Hematopoietic multipotent progenitor cell treated with erythropoietin and hydrocortisone succinate and interleukin-3 and kit ligand, for 4 days (in vitro differentiated cells): ENCODE data around the gene CDH13.

Experiments used
- DNase-seq: peaks from one replicate; pipeline ENCODE4 v3.0.0-alpha.2; 2015

CDH13 gene

DNA sequence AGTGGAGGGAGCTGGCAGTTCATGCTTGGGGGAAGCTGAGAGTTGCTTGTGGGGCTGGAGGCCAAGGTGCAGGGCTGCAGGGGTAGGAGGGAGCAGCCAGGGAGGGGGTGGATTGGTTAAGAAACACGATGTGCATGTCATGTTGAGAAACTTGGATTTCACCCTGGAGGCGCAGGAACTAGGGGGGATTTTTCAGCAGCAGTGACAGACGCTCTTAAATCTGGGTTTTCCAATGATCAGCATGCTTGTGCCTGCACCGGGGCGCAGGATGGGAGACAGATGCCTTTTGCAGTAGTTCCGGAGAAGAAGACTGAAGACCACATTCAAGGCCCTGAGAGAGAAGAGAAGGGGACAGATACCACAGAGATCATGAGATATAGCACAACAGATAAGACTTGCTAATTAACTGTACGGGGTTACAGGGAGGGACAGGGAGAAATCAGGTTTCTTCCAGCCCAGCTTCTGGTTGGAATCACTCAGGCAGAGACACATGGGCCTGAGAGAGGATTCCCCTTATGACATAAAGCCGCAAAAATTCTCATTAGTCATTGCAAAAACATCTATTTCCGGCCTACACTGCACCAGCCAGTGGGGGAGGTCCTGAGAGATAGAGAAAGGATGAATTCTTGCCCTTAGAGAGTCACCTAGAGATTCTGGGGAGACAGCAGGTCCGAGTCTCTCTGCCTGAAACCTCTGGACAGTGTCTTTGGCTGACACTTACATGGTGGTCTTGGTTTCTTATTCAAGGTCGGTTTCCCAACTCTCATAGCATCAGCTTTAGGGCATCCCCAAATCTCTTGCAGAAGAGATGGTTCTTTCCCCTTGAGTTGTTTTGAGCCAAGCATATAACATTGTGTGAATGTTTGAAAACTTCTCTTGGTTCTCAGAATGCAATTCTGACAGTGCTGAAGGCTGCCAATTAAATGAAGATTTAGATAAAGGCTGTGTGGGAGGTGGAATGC, 27.1 kb downstream of the CDH13 start:
- DNase-seq: peak; percentile 33

DNA sequence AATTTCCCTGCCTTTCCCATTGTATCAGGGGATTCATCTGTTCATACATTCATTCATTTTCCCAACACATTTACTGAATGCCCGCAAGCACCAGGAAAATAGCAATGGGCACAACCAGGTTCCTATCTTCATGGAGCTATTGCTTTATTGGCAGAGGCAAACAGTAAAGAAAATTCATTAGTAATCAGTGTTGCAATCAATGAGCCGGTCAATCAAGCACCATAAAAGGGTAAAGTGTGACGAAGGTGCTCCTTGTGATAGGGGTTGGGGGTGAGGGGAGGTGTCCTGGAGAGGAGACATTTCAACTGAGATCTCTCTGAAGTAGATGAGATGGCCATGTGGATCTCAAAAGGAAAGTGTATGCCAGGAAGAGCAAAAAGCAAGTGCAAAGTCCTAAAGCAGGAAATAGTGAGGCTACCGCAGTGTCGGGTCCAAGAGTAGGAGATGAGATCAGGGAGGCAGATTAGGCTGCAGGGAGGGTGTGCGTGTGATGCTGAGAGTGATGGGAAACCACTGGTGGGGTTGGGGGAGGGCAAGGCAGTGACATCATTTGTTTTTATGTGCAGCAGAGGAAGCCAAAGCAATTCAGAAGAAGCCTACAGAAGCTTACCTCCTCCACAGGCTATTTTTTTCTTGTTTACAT, 28.4 kb downstream of the CDH13 start:
- DNase-seq: peak; percentile 43

DNA sequence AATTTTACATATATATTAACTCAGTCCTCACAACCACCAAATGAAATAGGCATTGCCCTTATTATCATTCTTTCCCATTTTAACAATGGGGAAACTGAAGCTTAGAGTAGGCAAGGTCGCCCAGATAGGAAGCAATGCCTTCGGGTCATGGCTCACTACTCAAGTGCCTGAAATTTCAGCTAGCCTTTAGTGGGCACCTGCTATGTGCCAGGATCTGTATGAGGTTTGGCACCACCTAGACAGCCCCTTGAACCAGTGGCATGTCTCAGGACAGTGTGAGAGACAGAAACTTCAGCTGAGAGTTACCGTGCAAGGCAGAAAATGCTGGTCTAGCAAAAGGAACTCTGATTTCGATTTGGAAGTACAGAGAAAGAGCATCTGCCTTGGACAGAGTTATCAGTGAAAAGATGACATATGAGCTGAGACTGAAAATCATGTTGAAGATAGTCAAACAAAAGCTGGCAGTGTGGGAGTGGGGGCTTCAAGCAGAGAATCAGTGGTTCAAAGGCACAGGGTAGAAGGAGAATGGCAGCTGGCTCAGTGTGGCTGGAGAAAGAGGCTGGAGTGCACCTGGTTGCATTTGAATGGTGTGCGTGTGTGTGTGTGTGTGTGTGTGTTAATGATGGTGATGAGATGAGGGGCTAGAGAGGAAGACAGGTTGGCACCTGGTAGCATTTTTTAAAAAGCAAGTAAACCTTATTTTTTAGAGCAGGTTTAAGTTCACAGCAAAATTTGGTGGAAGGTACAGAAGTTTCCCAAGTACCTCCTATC, 29.1 kb downstream of the CDH13 start:
- DNase-seq: no peak

DNA sequence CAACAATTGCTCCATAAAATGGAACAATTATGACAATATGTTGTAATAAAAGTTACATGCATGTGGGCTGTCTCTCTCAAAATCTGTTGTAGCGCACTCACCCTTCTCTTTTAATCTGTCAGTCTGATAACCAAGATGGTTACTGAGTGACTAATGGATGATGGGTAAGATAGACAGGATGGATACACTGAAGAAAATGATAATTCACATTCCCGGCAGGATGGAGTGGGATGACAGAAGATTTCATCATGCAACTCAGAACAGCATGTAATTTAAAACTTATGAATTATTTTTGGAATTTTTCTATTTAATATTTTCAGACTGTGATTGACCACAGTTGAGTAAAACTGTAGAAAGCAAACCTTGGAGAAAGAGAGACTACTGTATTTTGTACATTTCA, 30.5 kb downstream of the CDH13 start:
- DNase-seq: no peak

DNA sequence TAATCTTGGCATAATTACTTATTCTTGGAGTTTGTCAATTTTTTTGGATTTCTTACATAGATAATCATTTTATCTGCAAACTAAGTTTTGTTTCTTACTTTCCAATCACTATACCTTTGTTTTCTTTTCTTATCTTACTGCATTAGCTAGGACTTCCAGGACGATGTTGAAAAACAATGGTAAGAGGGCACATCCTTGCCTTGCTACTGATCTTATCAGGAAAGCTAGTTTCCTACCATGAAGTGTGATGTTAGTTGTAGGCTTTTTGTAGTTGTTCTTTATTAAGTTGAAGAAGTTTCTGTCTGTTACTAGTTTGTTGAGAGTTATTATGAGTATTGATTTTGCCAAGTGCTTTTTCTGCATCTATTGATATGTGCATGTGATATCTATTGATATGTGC, 31.0 kb downstream of the CDH13 start:
- DNase-seq: no peak

DNA sequence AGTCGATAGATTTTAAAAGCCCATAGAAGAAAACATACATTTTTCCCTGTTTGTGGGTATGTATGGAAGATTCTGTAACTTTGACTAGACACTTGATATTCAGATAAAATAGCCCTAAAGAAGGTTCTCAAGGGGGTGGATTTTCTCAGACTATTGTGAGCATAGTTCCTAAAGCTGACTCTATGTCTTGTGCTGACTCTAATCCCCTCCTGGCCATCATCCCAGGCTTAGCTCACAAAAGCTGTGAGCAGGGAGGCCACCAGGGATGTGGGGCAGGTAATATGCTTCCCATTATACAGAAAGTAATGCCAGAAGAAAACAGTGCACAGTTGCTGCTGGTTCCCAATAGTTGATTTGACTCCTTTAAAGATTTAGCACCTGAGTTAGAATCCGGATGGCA, 32.0 kb downstream of the CDH13 start:
- DNase-seq: no peak

DNA sequence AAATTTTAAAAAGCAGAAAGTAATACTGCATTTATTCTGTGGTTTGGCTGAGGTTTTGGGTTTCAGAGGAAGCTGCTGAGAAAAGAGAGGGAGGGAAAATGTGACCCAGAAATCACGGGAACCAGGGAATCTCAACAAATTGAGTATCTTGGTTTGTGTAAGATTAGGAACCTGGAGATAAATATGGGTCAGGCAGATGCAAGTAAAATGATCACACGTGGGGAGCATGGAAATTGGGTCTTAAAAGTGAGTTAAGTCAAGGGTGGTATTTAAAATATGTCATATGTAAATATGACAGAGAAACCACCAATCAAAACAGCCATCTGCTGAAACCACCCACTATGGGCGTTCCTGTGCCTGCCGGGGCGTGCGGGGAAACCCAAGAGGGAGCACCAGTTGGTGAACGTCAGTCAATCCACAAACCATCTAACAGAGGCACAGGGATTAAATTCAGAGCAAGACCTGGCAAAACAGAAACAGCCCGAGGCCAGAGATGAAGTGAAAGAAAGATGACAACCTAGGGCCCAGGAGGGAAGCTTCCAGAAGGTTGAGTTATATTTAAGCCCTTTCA, 33.4 kb downstream of the CDH13 start:
- no peak for DNase-seq

DNA sequence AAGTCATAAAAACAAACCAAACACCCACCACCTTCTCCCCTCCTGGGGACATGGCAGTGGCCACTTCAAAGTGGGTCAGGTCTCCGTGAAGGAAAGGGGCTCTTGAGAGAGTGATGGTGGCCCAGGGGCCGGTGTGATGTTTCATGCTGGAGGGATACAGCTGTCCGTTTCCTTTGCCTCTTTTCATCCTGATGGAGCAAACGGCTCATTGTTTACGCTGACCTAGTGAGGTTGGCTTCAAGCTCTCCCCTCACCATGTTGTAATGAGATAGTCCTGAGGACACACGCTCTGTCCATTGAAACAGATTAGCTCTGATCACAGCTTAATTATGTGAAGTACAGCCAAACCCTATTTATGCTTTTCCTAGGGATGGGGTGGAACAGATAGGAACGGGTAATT, 34.2 kb downstream of the CDH13 start:
- no peak for DNase-seq

DNA sequence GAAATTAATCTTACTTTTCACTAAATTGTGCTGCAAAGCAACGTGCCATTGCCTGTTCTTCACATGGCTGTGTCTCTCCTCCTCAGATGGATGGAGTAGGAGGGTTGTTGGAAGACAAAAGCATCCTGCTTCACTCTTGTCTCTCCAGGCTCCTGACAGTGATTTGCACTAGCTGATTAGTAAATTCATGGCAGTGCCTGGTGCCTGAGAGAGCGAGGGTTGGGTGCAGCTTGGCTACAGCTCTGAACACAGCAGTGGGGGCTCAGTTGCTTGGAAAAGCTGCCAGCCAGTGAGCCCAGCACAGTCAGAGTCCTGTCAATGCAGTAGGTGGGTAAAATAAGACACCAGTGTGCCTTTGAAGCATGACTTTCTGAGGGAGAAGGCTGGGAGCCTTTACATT, 37.4 kb downstream of the CDH13 start:
- DNase-seq: no peak

DNA sequence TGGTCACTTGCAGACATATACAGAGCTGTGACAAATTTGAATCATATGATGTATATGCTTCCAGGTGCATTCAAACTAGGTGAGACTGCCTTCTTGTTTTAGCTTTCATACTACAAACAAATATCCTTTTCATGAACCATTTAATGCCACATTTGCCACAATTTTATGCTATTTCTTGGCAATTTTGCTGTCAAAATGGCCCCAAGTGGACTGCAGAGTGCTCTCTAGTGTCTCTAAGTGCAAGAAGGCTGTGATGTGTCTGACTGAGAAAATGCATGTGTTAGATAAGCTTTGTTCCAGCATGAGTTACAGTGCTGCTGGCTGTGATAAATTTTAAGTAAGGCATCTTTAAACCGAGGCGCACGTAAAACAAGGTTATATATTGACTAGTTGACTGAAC, 38.3 kb downstream of the CDH13 start:
- DNase-seq: no peak

DNA sequence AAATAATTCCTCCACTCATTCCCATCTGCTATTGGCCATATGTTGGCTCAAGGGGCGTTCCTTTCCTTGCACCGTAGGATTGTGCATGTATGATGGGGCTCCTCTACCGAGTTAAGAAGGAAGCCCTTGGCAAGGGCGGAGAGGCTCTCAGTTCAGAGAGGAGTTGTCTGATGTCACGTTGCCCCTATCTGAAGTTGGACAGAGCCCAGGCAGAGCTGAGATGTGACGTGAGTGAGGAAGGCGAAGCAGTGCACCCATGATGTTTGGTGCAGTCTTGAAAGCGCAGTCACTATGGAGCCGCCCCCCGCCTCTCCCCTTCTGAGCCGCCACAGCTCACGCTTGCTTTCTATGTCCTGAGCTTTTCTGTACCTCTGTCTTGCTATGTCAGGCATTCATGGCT, 40.7 kb downstream of the CDH13 start:
- DNase-seq: no peak

DNA sequence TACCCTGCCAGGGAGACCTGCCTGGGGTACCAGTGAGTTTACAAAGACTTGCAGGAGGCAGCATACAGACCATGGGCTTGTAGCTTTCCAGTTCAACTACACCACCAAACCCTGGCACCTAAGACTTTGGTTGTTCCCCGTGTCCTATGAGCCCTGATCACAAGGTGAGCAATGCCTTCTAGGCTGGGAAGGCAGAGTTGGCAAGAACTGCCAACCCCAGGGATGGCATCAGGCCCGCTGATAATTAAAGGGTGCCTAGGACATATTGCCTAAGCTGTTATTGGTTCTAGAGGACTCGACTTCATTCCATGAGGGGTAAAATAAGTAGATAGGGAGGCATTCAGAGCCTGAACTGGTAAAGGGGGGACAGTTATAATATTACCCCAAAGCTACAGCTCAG, 41.3 kb downstream of the CDH13 start:
- DNase-seq: no peak

DNA sequence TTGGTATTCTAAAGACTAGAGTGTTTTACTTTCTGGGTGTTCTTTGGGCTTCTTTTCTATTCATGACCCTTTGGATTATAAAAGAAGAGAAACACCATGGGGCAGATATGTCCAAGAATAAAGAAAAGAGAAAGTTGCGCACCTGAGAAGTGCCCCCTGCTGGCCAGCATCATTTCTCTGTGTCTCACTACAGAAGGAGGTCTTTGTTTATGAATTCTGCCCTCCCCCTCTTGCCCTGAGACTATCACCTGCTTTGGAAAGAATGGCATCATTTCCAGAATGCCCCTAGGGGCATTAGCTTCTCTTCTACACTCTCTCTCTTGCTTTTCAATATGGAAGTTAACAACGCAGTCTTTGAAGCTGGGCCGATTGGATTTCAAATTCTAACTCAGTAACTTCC, 45.0 kb downstream of the CDH13 start:
- peak; percentile 3 for DNase-seq

DNA sequence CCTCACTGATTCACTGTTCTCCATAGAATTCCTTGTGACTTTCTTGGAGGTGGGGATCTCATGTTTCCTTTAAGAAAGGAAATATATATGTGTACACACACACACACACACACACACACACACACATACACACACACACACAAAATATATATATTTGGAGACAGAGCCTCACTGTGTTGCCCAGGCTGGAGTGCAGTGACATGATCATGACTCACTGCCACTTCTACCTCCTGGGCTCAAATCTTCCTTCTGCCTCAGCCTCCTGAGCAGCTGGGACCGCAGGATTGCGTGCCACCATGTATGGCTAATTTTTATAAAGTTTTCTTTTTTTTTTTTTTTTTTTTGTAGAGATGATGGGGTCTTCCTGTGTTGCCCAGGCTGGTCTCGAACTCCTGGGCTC, 45.9 kb downstream of the CDH13 start:
- DNase-seq: no peak

DNA sequence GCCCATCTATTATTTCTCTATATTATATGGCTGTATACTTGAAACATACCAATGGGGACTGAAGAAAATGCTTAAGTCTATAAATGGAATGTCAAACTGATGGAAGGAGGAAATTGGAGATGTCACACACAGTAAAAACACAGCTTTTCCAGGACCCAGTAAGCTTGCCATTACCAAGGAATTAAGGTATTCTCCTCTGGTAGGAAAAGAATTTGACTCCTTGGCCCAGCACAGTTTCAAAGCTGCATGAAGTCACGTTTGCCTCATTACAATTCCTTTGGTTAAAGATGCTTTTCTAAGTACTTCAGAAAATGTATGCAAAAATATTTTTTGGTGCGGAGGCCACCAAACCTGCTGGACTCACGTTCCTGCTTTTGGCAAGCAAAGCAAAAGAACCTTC, 48.5 kb downstream of the CDH13 start:
- no peak for DNase-seq

DNA sequence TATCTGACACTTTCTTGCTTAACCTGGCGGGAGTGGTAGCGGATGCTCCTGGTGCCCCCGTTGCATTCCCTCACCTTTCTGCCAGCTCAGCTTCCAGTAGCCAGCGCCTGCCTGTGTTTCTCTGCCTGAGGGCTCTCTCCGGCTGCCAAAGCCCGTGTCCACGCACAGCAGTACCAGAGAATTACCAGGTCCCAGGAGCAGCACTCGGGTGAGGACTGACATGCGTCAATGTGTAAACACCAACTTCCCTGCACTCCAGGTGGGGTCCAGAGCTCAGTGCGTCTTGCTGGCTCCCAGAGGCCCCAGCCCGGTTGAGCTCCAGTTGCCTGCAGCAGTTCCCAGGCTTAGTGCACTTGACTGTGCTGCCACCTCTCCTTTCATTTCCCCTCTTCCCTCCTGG, 54.8 kb downstream of the CDH13 start:
- DNase-seq: no peak

DNA sequence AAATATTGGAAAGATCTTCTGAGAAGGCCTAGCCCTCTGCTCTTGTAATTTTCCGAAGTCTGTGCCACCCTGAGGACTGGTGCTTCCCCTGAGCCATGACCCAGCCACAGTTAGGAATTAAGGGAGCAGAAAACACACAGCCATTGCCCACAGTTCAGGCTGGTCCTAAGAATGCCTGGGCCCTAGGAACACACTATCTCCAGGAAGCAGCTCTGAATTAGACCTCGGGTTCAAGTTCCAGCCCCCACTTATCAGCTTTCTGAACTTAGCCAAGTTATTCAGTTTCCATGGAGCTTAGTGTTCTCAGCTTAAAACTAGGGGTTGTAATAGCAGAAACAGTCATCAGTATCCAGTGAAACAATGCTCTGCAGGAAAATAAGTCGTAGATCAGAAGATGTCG, 56.0 kb downstream of the CDH13 start:
- peak; percentile 34 for DNase-seq

DNA sequence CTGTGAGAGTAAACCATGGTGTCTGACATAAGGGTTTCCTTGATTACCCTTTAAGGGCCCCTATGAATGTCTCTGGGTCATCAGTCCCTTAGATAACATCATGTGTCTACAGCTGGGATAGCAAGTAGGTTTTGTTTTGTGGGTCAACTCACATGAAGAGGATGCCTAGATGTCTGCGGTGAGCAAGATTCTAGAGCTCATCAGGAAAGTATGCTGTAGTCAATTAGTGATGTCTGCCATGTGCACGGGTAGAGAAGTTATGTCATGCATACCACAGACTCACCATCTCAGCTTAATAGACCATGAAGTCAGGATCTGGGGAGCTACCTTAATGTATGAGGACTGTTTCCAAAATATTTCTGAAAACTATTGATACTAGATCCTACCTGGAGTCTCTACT, 57.5 kb downstream of the CDH13 start:
- no peak for DNase-seq

DNA sequence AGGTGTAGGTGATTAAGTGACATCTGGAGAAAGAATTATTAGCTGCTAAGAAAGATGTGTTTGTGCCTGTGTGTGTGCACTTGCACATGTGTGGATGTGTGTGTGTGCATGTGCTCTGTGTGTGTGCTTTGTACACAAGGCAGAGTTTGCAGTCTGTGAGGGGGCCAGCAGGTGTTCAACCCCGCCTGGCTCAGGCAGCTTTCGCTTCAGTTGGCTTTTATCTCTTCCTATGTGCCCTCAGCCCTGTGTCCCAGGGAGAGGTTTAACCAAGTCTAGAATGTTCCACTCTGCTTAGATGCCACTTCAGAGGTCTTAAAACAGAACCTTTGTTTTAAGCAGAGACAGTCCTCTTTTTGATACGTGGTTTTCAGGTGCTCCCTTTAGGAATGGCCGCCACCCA, 58.8 kb downstream of the CDH13 start:
- DNase-seq: no peak

DNA sequence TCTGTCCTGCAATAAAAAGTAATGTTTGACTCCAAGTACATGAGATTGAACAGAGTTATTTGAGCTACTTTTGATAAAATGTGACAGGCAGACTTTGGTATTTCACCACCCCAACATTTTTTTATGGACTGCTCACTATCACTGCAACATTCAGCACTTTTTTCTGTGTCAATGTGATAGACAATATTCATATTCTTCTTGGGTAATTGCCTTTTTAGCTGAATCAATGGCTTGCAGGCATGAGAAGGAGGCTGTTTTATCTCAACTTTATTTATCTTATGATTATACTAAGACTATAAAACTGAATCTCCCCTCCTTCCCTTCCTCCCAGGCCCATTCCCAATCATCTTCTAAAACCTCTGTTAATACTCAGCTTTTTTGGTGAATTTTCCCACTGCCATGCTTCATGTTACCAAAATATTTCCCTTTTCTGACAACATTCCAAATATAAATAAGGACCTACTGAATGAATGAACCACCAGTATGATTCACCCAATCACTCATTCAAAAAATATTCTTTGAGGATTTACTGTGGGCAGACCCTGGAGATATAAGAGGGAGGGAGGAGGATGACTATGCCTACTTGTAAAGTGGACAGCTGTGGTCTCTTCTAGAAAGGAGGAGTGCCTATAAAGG, 67.6 kb downstream of the CDH13 start:
- no peak for DNase-seq

DNA sequence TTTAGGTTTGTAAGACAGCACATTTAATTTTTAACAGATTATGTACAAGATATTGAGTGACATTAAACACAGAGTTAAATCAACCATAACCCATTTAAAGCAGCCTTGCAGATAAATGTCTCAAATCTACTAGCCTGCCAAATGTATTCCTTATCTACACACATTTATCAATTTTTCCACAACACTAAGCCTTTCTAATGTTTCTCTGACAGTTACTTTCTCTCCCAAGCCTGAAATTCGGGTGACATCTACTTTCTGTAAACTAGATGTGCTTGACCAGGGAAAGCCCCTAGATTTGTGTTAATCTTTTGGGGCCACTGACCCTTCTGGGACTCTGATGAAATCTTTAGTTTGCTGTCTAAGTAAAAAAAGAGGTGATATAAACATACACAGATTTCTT, 69.0 kb downstream of the CDH13 start:
- no peak for DNase-seq

DNA sequence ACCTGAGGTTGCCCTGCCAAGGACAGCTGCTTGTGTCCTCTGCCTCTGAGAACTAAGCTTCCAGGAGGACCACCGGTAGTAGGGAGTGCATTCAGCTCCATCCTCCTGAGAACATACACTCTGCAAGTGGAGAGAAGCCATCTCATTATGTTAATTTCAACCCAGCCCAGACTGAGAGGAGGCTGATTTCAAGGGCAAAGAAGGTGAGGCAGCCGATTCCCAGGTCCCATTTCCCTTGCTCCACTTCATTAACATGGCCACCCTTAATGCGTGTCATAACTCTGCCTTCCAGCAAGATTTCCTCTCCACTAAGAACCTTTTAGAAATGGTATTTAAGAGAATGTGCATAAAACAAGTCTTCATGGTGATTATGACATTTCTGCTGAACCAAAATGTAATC, 72.5 kb downstream of the CDH13 start:
- DNase-seq: no peak
